ENCODE results near the gene C1RL. TPM values are rescaled to one million over a fixed set of nuclear protein-coding genes. Genes with fewer than 3 reads are reported as not detected.

Gene C1RL
- total RNA-seq, 6 experiments from 2014 or later, result 8.5 to 20.0 (median 15.8) TPM

DNA sequence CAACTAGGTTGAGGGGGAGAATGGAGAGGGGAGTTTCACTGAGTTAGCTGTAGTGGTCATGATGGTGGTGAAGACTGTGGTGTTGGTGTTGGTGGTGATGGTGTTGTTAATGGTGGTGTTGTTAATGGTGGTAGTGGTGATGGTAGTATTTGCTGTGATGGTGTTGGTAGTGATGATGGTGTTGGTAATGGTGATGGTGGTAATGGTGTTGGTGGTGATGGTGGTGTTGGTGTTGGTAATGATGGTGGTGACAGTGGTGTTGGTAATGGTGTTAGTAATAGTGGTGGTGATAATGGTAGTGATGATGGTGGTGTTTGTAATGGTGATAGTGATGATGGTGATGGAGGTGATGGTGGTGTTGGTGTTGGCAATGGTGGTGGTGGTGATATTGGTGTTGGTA is 25.9 kb downstream of the C1RL start:
- no peak overlapping the region for H3K27ac Mint-ChIP-seq
- DNase-seq, result no peak
- TF ChIP-seq, protein P1, sequence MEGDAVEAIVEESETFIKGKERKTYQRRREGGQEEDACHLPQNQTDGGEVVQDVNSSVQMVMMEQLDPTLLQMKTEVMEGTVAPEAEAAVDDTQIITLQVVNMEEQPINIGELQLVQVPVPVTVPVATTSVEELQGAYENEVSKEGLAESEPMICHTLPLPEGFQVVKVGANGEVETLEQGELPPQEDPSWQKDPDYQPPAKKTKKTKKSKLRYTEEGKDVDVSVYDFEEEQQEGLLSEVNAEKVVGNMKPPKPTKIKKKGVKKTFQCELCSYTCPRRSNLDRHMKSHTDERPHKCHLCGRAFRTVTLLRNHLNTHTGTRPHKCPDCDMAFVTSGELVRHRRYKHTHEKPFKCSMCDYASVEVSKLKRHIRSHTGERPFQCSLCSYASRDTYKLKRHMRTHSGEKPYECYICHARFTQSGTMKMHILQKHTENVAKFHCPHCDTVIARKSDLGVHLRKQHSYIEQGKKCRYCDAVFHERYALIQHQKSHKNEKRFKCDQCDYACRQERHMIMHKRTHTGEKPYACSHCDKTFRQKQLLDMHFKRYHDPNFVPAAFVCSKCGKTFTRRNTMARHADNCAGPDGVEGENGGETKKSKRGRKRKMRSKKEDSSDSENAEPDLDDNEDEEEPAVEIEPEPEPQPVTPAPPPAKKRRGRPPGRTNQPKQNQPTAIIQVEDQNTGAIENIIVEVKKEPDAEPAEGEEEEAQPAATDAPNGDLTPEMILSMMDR (IDR thresholded peaks at IDR 0.05), result no peak
- H3K4me3 Mint-ChIP-seq, result no peak overlapping the region
- H3K27me3 Mint-ChIP-seq (ENCODE audit: insufficient read depth), result no peaks in the 10 kb centered on the region; the same call in none of the 2 replicates
- H3K9me3 Mint-ChIP-seq, result no peaks in the 10 kb centered on the region; the same call in 1 of the 2 replicates
- peaks cover 20% of the 10 kb centered on the region for H3K4me1 Mint-ChIP-seq (ENCODE audit: low read depth)
- H3K36me3 Mint-ChIP-seq (ENCODE audit: low read depth), result peaks cover 7% of the 10 kb centered on the region

DNA sequence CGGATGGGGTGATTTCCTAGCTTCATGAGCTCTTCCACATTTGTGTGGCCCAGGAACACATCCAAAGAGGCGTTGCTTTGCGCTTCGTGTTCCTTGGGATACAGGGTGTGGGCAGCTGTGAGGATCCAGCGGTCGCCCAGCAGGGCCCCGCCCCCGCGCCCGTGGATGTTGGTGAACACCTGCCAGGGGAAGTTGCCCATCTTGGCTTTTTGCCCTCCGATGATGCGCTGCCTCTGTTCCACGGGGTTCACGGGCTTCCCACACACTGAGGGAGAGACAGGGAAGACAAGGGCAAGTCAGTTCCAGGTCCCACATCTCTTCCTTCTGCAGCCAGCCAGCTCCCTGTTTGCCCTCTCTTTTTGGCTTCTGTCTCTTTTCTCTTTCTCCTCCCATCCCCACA is 28.0 kb downstream of the C1RL start:
- H3K27me3 Mint-ChIP-seq (ENCODE audit: insufficient read depth), result no peaks in the 10 kb centered on the region; the same call in none of the 2 replicates
- no peak overlapping the region for H3K4me3 Mint-ChIP-seq
- no peak overlapping the region for H3K27ac Mint-ChIP-seq
- H3K36me3 Mint-ChIP-seq (ENCODE audit: low read depth), result peaks cover 7% of the 10 kb centered on the region
- H3K9me3 Mint-ChIP-seq, result no peaks in the 10 kb centered on the region; the same call in 1 of the 2 replicates
- peaks cover 25% of the 10 kb centered on the region for H3K4me1 Mint-ChIP-seq (ENCODE audit: low read depth)
- no peak for DNase-seq
- TF ChIP-seq, protein P1 (IDR thresholded peaks at IDR 0.05), result no peak

DNA sequence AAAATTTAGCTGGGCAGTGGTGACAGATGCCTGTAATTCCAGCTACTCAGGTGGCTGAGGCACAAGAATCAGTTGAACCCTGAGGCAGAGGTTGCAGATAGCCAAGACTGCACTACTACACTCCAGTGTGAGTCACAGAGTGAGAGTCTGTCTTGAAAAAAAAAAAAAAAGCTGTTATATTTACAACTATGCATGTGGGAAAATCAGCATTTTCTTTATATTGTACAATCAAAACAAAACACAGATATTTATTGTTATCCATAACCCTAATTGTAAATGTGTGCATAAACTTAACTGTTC is 29.2 kb downstream of the C1RL start:
- Mint-ChIP-seq H3K4me1 (ENCODE audit: low read depth) (peaks cover 30% of the 10 kb centered on the region), H3K36me3 (ENCODE audit: low read depth) (peaks cover 7% of the 10 kb centered on the region), H3K9me3 (no peaks in the 10 kb centered on the region; the same call in 1 of the 2 replicates), H3K27me3 (ENCODE audit: insufficient read depth) (peaks cover 3% of the 10 kb centered on the region), H3K27ac (peak overlapping the region; percentile 95), H3K4me3 (peak overlapping the region; percentile 76)
- TF ChIP-seq, protein P1 (IDR thresholded peaks at IDR 0.05), result no peak
- DNase-seq, result peak; percentile 59

DNA sequence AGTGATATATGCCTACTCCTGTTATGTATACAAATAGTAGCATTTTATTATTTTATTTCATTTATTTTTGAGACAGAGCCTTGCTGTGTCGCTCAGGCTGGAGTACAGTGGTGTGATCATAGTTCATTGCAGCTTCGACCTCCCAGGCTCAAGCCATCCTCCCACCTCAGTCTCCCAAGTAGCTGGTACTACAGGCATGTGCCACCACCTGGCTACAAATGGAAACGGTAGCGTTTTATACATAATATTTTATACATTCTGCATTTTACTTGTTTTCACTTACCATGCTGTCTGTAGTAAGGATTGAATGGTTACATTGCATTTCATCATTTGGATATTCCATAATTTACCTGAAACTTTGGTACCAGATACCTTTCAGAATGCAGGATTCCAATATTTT is 30.9 kb downstream of the C1RL start:
- Mint-ChIP-seq H3K4me1 (ENCODE audit: low read depth) (peaks cover 30% of the 10 kb centered on the region), H3K9me3 (no peaks in the 10 kb centered on the region; the same call in 1 of the 2 replicates), H3K27me3 (ENCODE audit: insufficient read depth) (peaks cover 3% of the 10 kb centered on the region), H3K4me3 (no peak overlapping the region), H3K27ac (no peak overlapping the region), H3K36me3 (ENCODE audit: low read depth) (peaks cover 3% of the 10 kb centered on the region)
- DNase-seq, result no peak
- TF ChIP-seq, protein P1 (IDR thresholded peaks at IDR 0.05), result no peak

DNA sequence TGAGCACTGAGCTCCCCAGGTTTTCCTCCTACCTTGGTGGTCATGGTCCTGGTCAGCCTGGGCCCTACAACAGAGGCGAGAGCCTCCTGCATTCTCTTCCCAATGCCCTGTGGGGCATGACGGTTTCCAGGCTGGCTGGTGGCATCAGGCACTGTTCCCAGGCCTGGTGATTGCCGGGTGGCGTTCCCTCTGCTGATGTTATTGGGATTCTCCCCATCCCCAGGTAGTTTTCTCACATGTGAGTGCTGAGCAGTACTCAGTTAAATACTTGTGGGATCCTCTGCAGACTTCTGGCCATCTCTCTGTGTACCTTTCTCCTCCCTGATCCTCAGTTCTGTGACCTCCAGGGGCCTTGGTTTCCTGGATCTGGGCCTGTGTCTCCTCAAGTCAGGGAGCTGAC is 32.5 kb downstream of the C1RL start:
- no peaks in the 10 kb centered on the region for H3K36me3 Mint-ChIP-seq (ENCODE audit: low read depth)
- no peak overlapping the region for H3K27ac Mint-ChIP-seq
- H3K9me3 Mint-ChIP-seq, result no peaks in the 10 kb centered on the region
- TF ChIP-seq, protein P1 (IDR thresholded peaks at IDR 0.05), result no peak
- H3K4me3 Mint-ChIP-seq, result no peak overlapping the region
- peaks cover 7% of the 10 kb centered on the region for H3K27me3 Mint-ChIP-seq (ENCODE audit: insufficient read depth)
- H3K4me1 Mint-ChIP-seq (ENCODE audit: low read depth), result peaks cover 30% of the 10 kb centered on the region
- DNase-seq, result no peak

DNA sequence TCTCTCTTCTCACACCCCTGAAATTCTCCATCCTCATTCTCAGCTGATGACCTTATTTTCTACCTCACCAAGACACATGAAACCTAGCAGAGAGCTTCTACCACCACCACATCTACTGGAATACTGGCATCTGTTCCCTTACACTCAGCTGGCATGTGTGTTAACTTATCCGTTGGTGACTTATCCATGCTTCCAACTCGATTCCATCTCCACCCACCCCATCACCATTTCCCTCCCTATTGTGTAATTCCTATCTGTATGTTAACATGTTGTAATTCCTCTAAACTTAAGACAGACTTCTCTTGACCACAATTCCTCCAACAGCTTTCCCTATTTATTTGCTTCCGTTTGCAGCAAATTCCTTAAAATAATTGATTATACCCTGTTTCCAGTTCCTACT is 33.1 kb downstream of the C1RL start:
- no peak overlapping the region for H3K4me3 Mint-ChIP-seq

More for the DNA sequence above, 33.1 kb downstream of the C1RL start:
- TF ChIP-seq, protein P1 (IDR thresholded peaks at IDR 0.05), result no peak
- H3K9me3 Mint-ChIP-seq, result no peaks in the 10 kb centered on the region
- H3K4me1 Mint-ChIP-seq (ENCODE audit: low read depth), result peaks cover 30% of the 10 kb centered on the region
- H3K27ac Mint-ChIP-seq, result no peak overlapping the region
- DNase-seq, result no peak
- H3K36me3 Mint-ChIP-seq (ENCODE audit: low read depth), result no peaks in the 10 kb centered on the region
- H3K27me3 Mint-ChIP-seq (ENCODE audit: insufficient read depth), result peaks cover 7% of the 10 kb centered on the region

Measured in HFFc6 (cell line).